HG02943 (cell line): ENCODE results near the gene TNFRSF6B.
"Not testable (repeated sequence)": the region's sequence is repeated elsewhere in the genome, so short reads cannot be mapped to it uniquely, and the experiment has no call there.

Experiments
- ATAC-seq: cut with Tn5 transposase; IDR thresholded peaks from one replicate; pipeline ENCODE4 v1.9.1; 2021; ENCODE audit warnings: mild to moderate bottlenecking, low read depth, moderate library complexity; ENCODE audit not compliant: unreplicated experiment

The TNFRSF6B gene

GRCh38 chr20:63661959-63662812 lies 34.3 kb upstream of the TNFRSF6B start:
- no peak for ATAC-seq

DNA sequence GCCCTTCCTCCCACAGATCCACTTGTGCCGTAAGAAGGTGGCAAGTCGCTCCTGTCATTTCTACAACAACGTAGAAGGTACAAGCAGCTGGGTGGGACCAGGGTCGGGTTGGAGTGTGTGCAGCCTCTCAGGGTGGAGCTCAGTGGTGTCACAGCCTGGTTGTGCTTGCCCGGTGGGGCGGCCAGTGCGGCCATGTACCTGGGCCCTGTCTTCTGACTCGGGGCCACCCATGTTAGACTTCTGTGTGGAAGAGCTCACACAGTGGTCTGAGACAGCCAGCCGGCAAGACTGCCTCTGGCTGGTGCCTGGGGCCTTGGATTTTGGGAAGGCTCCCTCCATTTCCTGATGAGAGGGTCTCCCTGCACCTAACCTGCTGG lies 33.7 kb upstream of the TNFRSF6B start:
- no peak for ATAC-seq

DNA sequence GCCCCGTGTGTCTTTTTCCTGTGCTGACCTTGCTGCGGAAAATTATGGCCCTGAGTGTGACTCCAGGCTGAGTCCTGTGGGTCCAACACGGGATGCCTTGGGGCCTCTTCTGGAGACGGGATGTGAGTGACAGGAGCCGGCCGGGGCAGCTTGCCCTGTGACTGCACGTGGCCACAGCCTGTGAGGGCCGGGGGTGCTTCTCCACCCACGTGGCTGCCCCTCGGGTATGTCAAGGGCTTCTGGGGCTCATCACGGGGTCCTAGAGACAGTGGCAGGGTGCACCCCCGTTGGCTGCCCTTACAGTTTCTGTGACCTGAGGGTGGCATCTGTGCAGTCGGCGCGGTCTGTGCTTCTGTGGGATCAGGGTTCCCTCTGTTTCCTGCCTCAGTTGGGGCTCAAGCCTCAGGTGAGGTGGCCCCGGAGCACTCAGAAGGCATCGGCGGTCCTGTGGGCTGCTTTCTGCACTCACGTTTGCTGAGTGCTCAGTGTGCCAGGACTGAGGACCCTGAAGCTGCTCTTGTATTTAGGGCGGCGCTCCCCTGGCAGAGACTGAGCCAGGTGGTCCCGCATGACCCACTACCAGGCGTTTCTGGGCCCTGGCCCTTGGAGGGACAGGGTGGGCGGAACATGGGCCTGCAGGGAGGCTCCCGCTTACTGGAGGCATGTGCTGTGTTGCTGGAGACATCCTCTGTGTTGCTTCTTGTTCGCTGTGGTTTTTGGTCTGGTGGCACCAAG lies 33.0 kb upstream of the TNFRSF6B start:
- ATAC-seq, result no peak

DNA sequence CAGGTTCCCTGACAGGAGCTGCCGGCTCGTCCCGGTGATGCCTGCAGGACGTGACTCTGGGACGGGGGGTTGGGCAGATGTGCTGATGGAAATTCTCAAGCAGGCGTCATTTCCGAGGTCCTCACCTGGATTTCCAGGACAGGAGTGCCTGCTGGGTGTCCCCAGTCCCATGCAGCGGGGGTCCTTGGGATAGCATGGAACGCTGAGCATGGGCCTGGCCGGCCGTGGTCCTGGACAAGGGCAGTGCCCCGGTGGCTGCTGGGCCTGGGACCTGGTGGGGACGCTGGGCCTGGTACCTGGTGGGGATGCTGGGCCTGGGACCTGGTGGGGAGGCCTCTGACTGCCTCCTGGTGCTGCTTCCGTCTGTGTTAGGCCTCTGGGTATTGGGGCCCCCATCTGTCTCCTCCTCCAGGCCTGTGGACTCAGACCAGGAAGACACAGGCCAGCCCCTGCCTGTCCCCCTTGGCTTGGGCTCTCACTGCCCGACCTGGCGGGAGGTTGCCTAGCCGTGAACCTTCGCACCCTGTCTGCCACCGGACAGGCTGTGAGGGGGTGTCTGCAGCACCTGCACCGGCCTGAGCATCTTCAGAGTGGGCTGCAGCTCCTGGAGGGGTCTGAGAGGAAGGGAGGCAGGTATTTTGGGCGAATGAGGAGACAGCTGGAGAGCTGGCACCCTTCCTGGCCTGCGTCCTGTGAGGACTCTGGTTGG lies 32.2 kb upstream of the TNFRSF6B start:
- no peak for ATAC-seq

GRCh38 chr20:63664861-63665594 lies 31.4 kb upstream of the TNFRSF6B start:
- ATAC-seq, result no peak

GRCh38 chr20:63665708-63666107 lies 30.7 kb upstream of the TNFRSF6B start:
- ATAC-seq, result no peak

GRCh38 chr20:63667858-63668257 lies 28.6 kb upstream of the TNFRSF6B start:
- no peak for ATAC-seq

- no peak for ATAC-seq
These were observed 28.1 kb upstream of the TNFRSF6B start for GRCh38 chr20:63668351-63668750.

DNA sequence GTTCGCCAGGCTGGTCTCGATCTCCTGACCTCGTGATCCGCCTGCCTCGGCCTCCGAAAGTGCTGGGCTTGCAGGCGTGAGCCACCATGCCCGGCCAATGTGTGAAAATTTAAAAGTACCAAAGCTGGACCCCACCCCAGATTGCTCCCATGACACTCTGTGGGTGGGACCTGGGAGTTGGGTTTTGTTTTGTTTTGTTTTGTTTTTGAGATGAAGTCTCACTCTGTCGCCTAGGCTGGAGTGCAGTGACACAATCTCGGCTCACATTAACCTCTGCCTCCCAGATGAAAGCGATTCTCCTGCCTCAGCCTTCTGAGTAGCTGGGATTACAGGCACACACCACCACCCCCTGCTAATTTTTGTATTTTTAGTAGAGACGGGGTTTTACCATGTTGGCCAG lies 24.8 kb upstream of the TNFRSF6B start:
- not testable (repeated sequence) for ATAC-seq

DNA sequence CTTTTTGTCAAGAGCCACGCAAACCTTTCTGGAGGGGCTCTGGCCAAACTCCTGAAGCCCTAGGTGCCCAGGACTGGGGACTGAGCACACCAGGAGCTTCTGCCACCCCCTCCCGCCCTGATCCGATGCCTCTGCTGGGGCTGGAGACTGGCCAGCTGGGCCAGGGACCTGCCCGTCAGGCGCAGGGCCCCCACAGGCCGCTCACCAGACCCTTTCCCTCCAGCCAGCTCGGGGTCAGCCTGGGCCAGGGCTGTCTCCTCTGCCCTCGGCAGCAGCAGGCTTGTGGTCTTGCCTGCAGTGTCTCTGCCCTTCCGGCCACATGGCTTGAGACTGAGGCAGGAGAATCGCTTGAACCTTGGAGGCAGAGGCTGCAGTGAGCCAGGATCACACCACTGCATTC lies 23.8 kb upstream of the TNFRSF6B start:
- ATAC-seq, result no peak

GRCh38 chr20:63673951-63674350 lies 22.5 kb upstream of the TNFRSF6B start:
- no peak for ATAC-seq

DNA sequence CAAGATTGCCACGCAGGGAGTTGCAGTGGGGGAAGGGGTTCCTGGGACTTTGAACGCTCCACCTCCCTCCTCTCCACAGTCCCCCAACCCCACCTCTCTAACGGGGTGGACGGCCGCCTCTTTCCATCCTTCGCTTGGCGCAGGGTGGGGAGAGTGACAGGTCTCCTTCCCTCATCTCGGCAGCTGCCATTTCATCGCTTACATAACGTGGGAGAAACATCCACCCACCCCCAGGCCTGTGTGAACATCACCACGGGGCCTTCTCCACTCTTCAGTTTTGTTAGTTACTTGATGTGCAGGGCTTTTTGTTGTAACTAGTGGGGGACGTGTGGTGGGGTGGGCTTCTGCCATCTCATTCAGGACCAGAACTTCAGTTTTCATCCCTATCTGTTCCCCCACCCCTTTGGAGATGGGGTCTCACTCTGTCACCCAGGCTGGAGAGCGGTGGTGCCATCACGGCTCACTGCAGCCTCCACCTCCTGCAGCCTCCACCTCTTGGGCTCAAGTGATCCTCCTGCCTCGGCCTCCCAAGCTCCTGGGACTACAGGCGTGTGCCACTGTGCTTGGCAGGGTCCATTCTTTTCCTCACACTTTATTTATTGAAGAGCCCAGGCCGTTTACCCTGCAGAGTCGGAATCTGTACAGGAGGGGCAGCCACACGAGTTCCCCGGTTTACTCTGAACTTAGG lies 20.6 kb upstream of the TNFRSF6B start:
- no peak for ATAC-seq

- no peak for ATAC-seq
These were observed 18.4 kb upstream of the TNFRSF6B start for GRCh38 chr20:63678071-63678470.

- ATAC-seq, result no peak
These were observed 17.6 kb upstream of the TNFRSF6B start for GRCh38 chr20:63678667-63679465.

GRCh38 chr20:63679799-63680305 lies 16.6 kb upstream of the TNFRSF6B start:
- ATAC-seq, result no peak

GRCh38 chr20:63680427-63680826 lies 16.0 kb upstream of the TNFRSF6B start:
- ATAC-seq, result no peak

GRCh38 chr20:63680857-63681608 lies 15.4 kb upstream of the TNFRSF6B start:
- ATAC-seq, result no peak

GRCh38 chr20:63681609-63682142 lies 14.8 kb upstream of the TNFRSF6B start:
- ATAC-seq, result no peak
